Mammary epithelial cell (primary cell): ENCODE measurements around the gene TSHZ3.

ENCODE experiments used
- EZH2 ChIP-seq: IDR thresholded peaks from 2 replicates; pipeline ENCODE4 v1.6.1; 2012; ENCODE audit warnings: low read length, inconsistent platforms, borderline replicate concordance
- TF ChIP-seq, protein P1 (sequence below), 2 donors: IDR thresholded peaks in 1 of 2; conservative IDR thresholded peaks in 1 of 2; 2 replicates each; pipeline ENCODE4 v1.5.1; 2011 to 2012; ENCODE audit warnings: inconsistent platforms in 2 of 2, low read length in 2 of 2, mild to moderate bottlenecking in 2 of 2, control low read depth in 1 of 2, low read depth in 1 of 2; ENCODE audit not compliant: insufficient read depth in 1 of 2; ENCODE audit errors: extremely low read depth in 1 of 2

DNA sequence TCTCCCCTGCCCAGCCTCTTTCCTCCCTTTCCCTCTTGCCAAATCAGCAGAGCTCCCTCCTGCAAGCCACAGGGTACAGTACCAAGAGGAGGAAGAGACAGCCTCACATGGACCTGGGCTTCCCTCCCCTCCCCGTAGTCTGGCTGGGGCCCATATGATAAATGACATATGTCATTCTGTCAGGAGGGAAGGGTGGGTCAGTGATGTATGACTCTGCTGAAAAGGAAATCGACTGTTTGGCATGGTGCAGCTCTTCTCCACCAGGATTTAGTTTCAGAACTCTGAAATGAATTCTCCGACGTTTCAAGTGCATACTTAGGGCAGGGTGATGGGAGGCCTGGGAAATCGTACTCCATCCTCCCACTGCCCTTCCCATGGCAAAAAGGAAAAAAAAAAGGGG is 9.8 kb downstream of the TSHZ3 start:
- TF ChIP-seq, protein P1, sequence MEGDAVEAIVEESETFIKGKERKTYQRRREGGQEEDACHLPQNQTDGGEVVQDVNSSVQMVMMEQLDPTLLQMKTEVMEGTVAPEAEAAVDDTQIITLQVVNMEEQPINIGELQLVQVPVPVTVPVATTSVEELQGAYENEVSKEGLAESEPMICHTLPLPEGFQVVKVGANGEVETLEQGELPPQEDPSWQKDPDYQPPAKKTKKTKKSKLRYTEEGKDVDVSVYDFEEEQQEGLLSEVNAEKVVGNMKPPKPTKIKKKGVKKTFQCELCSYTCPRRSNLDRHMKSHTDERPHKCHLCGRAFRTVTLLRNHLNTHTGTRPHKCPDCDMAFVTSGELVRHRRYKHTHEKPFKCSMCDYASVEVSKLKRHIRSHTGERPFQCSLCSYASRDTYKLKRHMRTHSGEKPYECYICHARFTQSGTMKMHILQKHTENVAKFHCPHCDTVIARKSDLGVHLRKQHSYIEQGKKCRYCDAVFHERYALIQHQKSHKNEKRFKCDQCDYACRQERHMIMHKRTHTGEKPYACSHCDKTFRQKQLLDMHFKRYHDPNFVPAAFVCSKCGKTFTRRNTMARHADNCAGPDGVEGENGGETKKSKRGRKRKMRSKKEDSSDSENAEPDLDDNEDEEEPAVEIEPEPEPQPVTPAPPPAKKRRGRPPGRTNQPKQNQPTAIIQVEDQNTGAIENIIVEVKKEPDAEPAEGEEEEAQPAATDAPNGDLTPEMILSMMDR (conservative IDR thresholded peaks at IDR 0.05 in 1 of 2, IDR thresholded peaks at IDR 0.05 in 1 of 2; ENCODE audit: extremely low read depth in 1 of 2, insufficient read depth in 1 of 2, low read depth in 1 of 2, low read length in 2 of 2) = no peak
- TF ChIP-seq EZH2 = no peak
